ENCODE measurements around the gene ERCC2. TPM values are rescaled to one million over a fixed set of nuclear protein-coding genes. Genes with fewer than 3 reads are reported as not detected.
A peak's percentile ranks its signal among the peaks of the same experiment; 100 is the strongest.

Gene ERCC2
- total RNA-seq, 1 donor from 2014 or later, result 11.4 TPM

DNA sequence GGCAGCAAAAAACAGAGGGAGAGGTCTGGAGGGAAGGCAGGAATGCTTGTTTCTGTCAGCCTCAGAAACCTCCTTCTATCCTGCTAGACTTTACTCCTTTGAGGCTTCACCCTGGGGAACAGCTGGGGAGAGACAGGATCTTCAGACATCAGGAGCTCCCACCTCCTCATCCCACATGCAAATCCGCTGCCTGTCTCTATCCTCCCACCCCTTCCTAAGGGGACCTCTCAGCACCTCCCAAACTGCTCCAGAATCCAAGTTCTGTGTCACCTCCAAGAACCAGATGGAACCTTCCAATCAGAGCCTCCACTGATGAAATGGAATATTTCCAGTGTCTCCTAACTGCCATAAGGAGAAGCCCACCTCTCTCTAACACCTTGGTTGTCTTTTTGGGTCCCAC is 9.7 kb upstream of the ERCC2 start:
- Histone ChIP-seq H3K27me3 (ENCODE audit: low read depth) (peaks cover 20% of the 10 kb centered on the region), H3K27ac (replicated peaks) (no peak overlapping the region), H3K36me3 (peaks cover 17% of the 10 kb centered on the region), H3K4me3 (no peak overlapping the region), H3K4me1 (peaks cover 12% of the 10 kb centered on the region), H3K9me3 (replicated peaks) (no peaks in the 10 kb centered on the region)
- intact Hi-C loops (cut with micrococcal nuclease), result no loop called here
- no peak for DNase-seq
- TF ChIP-seq CTCF (IDR thresholded peaks at IDR 0.05; ENCODE audit: borderline replicate concordance), result no peak

DNA sequence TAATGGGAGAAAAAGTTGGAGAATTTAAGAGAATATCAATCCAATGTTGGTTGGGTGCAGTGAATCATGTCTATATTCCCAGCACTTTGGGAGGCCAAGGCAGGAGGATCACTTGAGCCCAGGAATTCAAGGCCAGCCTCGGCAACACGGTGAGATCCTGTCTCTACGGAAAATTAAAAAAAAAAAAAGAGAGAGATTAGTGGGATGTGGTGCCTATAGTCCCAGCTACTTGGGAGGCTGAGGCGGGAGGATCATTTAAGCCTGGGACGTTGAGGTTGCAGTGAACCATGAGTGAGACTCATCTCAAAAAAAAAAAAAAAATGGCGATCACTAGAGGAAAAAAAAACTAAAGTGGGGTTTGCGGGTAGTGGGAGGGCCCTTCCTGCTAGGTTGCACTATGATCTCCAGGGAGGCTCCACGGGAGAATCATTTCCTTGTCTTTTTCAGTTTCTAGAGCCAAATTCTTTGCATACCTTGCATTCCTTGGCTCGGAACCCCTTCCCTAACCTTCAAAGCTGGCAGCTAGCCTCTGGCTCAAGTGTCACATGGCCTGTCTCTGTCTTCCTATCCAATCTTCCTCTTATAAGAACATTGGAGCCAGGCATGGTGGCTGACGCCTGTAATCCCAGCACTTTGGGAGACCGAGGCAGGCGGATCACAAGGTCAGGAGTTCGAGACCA is 5.8 kb upstream of the ERCC2 start:
- Histone ChIP-seq H3K27me3 (ENCODE audit: low read depth) (no peaks in the 10 kb centered on the region), H3K9me3 (replicated peaks) (no peaks in the 10 kb centered on the region), H3K4me1 (peaks cover 11% of the 10 kb centered on the region), H3K27ac (replicated peaks) (peak overlapping the region; percentile 73), H3K36me3 (peaks cover 3% of the 10 kb centered on the region), H3K4me3 (no peak overlapping the region)
- TF ChIP-seq CTCF (IDR thresholded peaks at IDR 0.05; ENCODE audit: borderline replicate concordance), result no peak
- intact Hi-C loops (cut with micrococcal nuclease), result no loop called here
- no peak for DNase-seq

GRCh38 chr19:45368737-45369340 is 1.5 kb downstream of the ERCC2 start:
- Histone ChIP-seq H3K4me1 (peaks cover 24% of the 10 kb centered on the region), H3K9me3 (replicated peaks) (no peaks in the 10 kb centered on the region), H3K27ac (replicated peaks) (no peak overlapping the region), H3K4me3 (no peak overlapping the region), H3K27me3 (ENCODE audit: low read depth) (no peaks in the 10 kb centered on the region), H3K36me3 (peaks cover 13% of the 10 kb centered on the region)
- DNase-seq, result no peak
- no peak for TF ChIP-seq CTCF (IDR thresholded peaks at IDR 0.05; ENCODE audit: borderline replicate concordance)
- intact Hi-C loops (cut with micrococcal nuclease), result no loop called here

- no peak for TF ChIP-seq CTCF (IDR thresholded peaks at IDR 0.05; ENCODE audit: borderline replicate concordance)
- intact Hi-C loops (cut with micrococcal nuclease), result no loop called here
- Histone ChIP-seq H3K27ac (replicated peaks) (no peak overlapping the region), H3K4me1 (peaks cover 24% of the 10 kb centered on the region), H3K9me3 (replicated peaks) (no peaks in the 10 kb centered on the region), H3K27me3 (ENCODE audit: low read depth) (no peaks in the 10 kb centered on the region), H3K36me3 (peaks cover 20% of the 10 kb centered on the region), H3K4me3 (no peak overlapping the region)
- no peak for DNase-seq
Observed at GRCh38 chr19:45368127-45368526, 2.2 kb downstream of the ERCC2 start.

DNA sequence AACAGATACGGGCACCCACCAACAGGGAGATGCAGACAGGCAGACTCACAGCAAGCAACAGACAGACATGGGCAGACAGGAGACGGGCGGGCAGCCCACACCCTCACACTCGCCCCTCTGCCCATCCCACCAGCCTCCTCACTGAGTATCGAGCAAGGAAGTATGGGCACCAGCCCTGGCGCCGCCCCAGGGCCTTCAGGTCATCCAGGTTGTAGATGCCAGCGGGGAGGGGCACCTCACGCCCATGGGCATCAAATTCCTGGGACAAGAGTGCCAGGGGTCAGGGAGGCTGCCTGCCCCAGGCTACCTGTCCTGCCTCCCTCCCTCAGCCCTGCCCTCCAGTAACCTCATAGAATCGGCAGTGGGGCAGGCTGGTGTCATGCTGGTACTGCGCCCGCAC is 5.7 kb downstream of the ERCC2 start:
- Histone ChIP-seq H3K27ac (replicated peaks) (no peak overlapping the region), H3K9me3 (replicated peaks) (no peaks in the 10 kb centered on the region), H3K4me1 (peaks cover 9% of the 10 kb centered on the region), H3K4me3 (no peak overlapping the region), H3K36me3 (peaks cover 45% of the 10 kb centered on the region), H3K27me3 (ENCODE audit: low read depth) (no peaks in the 10 kb centered on the region)
- intact Hi-C loops (cut with micrococcal nuclease), result no loop called here
- no peak for TF ChIP-seq CTCF (IDR thresholded peaks at IDR 0.05; ENCODE audit: borderline replicate concordance)
- no peak for DNase-seq

Data from left ventricle myocardium inferior (tissue), 1 donor.